HG03066 (cell line): ENCODE measurements around the gene TIMM13.

ENCODE experiments used
- ATAC-seq: cut with Tn5 transposase; IDR thresholded peaks from one replicate; pipeline ENCODE4 v1.9.1; 2021; ENCODE audit warnings: low read depth; ENCODE audit not compliant: unreplicated experiment

Gene TIMM13

DNA sequence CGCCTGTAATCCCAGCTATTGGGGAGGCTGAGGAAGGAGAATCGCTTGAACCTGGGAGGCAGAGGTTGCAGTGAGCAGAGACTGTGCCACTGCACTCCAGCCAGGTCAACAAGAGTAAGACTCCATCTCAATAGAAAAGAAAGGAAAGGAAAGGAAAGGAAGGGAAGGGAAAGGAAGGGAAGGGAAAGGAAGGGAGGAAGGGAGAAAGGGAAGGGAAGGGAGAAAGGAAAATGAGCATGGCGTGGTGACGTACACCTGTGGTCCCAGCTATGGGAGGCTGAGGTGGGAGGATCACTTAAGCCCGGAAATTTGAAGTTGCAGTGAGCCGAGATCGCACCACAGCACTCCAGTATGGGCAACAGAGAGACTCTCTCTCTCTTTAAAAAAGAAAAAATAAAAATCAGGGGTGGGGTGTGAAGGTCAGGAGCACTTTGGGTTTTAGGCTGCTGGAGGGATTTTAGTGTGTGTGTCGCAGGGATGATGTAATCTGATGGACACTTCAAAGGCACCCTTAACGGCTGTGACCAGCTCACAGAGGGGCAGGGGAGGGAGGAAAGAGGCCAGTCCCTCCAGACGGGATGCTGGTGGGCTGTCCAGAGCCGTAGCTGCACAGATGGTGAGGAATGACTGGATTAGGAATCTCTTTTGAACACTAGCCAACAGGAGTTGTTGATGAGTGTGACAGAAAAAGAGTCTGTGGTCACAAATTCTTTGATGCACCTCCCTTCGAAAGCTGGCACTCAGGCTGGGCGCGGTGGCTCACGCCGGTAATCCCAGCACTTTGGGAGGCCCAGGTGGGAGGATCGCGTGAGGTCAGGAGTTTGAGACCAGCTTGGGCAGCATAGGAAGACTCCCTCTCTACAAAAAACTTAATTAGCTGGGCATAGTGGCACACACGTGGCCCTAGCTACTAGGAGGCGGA, 39.8 kb downstream of the TIMM13 start:
- ATAC-seq = no peak

- ATAC-seq = no peak
These were observed 42.2 kb downstream of the TIMM13 start for GRCh38 chr19:2385053-2385721.

GRCh38 chr19:2382530-2383222, 44.7 kb downstream of the TIMM13 start:
- ATAC-seq = no peak

DNA sequence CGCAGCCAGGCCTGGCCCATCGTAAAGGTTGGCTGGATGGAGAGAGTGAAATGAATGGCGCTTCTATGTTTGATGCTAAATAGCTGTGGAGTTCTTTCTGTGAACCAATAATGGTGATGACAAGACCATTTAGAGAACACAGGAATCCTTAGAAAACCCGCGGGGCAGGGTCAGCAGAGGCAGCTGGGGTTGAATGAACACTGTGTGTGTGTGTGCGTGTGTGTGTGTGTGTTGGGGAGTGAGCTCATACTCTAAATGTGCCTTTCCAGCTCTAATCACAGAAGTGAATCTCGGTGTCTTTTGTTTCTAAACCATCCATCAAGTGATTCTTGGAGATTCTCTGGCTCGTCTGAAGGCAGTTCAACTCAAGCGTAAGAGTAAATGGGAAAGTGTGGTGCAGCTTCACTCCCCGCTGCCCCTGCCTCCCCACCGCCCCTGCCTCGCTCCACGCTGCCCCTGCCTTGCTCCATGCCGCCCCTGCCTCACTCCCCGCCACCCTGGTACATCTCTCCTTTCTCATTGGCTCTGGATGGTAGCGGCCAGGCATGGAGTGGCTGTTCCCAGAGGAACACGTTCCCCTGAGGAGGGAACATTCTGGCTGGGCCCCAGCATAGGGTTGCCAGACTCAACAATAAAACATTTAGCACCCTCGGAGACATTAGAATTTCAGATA, 46.1 kb downstream of the TIMM13 start:
- no peak for ATAC-seq

DNA sequence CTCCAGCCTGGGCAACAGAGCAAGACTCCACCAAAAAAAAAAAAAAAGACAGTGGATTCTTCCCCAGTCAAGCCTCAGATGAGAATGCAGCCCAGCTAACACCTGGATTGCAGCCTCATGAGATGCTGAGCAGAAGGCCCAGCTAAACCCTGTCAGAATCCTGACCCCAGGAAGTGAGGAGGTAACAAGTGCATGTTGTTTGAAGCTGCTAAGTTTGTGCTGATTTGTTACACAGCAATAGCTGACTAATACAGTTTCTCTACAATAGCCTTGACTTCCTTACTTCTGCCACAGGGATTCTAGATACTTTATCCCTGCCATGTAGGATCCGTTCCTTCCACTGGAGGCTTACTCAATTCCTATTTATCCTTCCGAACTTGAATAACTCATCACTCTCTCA, 46.8 kb downstream of the TIMM13 start:
- ATAC-seq = no peak

DNA sequence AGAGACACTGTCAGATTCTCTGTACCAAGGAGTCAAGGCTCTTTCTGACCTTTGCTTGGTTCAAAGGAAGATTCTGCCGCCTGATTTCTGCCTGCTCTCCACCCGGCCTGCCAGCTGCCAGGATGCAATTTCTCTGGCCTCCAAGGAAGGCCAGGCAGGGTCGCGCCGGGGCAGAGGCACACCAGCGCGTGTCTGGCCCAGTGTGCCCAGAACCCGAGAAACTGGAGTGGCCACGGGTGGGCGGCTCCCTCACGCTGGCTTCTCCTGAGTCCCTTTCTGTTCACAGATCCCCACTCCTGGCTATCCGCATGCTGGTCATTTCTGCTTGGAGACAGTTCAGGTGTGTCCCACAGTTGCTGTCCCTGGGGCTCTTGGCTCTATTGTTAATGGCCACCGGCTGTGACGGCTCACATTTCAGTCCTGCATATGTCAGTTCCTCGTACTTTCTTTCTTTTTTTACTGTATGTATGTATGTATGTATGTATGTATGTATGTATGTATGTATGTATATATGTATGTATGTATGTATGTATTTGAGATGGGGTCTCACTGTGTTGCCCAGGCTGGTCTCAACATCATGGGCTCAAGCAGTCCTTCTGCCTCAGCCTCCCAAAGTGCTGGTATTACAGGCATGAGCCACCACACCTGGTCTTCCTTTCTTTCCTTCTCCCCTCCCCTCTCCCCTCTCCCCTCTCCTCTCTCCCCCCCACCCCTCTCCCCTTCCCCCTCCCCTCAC, 50.4 kb downstream of the TIMM13 start:
- ATAC-seq = no peak
